GM19025 (cell line): ENCODE results near the gene ADORA2A.

Experiments used
- ATAC-seq: cut with Tn5 transposase; IDR thresholded peaks from one replicate; pipeline ENCODE4 v1.9.1; 2021; ENCODE audit warnings: mild to moderate bottlenecking, low read depth, moderate library complexity; ENCODE audit not compliant: unreplicated experiment

The ADORA2A gene

DNA sequence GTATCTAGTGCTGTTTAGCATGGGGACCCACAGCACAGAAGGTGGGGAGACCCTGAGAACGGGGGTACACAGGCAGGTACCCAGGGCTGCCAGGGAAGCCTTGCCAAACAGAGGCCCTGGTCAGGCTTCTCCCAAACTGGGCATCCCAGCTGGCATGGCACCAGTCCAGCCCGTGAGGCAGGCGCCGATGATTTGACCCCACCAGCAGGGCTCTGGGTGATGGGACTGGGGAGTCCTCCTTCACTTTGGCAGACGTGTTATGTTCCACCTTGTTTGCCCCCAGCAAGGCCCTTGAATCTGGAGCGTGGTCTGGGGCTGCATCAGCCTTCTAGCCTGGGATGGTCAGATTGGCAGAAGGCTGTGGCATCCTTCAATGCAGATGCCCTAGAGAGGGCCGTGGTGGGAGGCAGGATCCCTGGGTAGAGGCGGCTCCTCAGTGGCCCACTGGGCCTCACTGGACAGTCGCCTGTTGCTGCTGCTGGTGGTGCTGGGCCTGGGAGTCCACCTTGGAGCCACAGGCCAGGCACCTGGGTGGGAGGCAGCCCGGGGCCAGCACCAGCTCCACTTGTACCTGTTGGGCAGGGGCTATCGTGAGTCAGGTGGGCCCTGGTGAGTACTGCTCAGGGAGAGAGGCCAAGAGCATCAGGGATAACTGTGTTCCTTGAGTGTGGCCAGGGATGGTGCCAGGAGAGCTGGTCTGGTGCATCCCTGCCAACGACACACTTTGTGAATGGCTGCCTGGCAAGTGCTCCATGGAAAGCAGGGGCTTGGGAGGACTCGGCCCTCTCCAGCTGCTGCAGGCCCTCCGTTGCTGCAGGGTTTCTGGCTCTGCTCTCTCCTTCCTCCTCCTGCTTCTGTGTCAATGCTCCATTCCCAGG lies 3.3 kb downstream of the ADORA2A start:
- no peak for ATAC-seq

- no peak for ATAC-seq
These were observed 4.1 kb downstream of the ADORA2A start for GRCh38 chr22:24431309-24432034.

DNA sequence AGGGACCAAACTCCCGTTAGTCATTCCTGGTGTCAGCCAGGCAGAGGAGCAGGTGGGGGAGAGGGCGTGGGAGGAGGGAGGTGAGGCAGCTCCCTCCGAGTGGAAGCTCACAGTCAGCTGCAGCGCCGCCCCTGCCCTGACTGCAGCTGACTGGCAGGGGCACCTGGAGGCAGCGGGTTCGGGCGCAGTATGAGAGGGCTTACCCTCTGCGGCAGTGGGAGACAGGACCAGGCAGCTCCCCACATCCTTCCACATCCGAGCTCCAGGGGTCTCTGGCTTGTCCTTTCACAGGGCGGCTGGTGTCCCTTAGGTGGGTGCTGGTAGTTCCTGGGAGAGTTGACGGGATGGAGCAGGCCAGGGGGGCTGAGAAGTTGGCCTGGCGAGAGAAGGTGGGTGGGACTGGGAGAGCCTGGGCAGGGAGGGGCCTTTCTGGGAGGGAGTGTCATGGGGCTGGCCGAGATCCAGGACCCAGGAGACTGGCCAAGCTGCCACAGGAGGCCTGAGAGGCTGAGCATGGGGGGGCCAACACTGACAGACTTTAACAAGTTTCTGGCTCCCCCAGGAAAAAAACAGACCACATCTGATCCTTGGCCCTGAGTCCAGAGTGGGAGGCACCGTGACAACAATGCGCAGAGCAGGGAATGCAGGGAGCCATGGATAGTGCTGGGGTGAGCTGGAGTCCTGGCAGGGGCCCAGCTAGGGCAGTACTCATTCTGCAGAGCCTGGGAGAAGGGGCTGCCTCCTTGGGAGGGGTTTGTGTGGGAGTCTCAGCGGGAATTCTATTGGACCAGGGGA lies 4.9 kb downstream of the ADORA2A start:
- no peak for ATAC-seq

DNA sequence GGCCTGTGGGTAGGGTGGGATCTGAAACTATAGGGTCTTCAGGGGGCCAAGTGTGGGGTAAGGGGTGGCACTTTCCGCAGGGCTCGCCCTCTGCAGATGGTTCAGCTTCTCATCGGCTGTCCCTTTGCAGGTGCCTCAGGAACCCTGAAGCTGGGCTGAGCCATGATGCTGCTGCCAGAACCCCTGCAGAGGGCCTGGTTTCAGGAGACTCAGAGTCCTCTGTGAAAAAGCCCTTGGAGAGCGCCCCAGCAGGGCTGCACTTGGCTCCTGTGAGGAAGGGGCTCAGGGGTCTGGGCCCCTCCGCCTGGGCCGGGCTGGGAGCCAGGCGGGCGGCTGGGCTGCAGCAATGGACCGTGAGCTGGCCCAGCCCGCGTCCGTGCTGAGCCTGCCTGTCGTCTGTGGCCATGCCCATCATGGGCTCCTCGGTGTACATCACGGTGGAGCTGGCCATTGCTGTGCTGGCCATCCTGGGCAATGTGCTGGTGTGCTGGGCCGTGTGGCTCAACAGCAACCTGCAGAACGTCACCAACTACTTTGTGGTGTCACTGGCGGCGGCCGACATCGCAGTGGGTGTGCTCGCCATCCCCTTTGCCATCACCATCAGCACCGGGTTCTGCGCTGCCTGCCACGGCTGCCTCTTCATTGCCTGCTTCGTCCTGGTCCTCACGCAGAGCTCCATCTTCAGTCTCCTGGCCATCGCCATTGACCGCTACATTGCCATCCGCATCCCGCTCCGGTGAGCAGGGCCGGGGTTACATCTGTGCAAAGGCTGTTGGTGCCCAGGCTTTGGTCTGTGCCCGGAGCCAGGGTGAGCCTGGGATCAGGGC lies 5.8 kb downstream of the ADORA2A start:
- ATAC-seq = no peak

GRCh38 chr22:24433828-24434470 lies 6.5 kb downstream of the ADORA2A start:
- peak; percentile 63 for ATAC-seq

DNA sequence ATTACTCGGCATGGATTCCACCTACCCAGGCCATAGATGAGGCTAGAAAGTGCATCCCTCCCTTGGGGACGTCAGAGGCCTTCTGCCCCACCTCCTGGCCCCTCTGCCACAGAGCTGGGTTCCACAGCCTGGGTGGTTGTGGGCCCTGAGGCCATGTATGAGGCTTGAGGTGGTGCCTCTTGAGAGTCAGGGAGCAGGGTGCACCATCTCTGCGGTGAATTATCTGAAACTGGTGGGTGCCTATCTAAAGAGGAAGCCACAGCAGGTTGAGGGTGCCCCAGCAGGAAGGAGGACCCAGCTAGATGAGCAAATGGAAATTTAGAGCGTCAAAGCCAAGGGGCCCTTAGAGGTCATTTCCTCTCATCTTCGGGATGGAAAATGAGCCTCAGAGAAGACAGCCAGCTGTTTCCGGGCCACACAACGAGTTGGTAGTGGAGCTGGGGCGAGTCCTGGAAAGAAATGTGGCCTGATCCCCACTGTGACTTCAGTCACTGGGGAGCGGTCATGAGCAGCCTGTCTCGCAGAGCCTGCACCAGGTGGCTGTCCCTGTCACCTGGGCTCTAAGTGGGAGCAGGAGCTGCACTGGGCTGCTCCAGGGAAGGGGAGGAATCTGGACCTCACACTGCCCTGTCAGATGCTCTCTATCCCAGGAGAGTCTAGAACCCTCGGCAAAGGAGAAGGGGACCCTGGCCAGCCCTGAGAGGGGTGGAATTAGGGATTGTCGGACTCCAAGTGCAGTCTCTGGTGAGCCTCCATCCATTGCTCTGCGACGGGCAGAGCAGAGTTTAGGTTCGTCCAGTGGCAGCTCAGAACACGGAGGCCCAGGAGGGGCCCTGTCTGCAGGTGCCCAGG lies 7.3 kb downstream of the ADORA2A start:
- peak; percentile 54 for ATAC-seq

GRCh38 chr22:24435323-24435645 lies 7.9 kb downstream of the ADORA2A start:
- ATAC-seq = no peak

- no peak for ATAC-seq
These were observed 8.5 kb downstream of the ADORA2A start for GRCh38 chr22:24435861-24436371.

GRCh38 chr22:24436553-24436952 lies 9.2 kb downstream of the ADORA2A start:
- ATAC-seq = no peak

- ATAC-seq = no peak
These were observed 9.7 kb downstream of the ADORA2A start for GRCh38 chr22:24437091-24437490.

GRCh38 chr22:24437741-24438328 lies 10.4 kb downstream of the ADORA2A start:
- ATAC-seq = no peak

DNA sequence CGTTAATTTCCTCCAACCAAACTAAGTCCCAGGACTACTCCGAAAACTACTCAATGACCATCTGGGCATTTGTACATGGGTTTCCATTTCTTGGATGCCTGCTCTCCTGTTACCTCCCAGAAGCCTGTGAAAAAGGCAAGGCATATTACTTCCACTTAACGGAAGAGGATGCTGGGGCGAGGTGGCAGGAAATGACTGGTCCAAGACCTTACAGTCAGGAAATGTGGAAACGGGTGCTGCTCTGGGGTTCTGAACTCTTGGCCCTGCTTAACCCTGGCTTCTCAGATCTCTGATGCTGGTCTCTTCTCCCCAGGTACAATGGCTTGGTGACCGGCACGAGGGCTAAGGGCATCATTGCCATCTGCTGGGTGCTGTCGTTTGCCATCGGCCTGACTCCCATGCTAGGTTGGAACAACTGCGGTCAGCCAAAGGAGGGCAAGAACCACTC lies 12.9 kb downstream of the ADORA2A start:
- no peak for ATAC-seq

GRCh38 chr22:24440718-24441405 lies 13.5 kb downstream of the ADORA2A start:
- ATAC-seq = no peak

GRCh38 chr22:24441406-24442351 lies 14.3 kb downstream of the ADORA2A start:
- ATAC-seq = no peak

- no peak for ATAC-seq
These were observed 14.9 kb downstream of the ADORA2A start for GRCh38 chr22:24442352-24442744.

- no peak for ATAC-seq
These were observed 16.3 kb downstream of the ADORA2A start for GRCh38 chr22:24443668-24444067.

GRCh38 chr22:24444251-24444650 lies 16.9 kb downstream of the ADORA2A start:
- ATAC-seq = no peak
